CD4-positive, alpha-beta T cell treated with Interleukin-10 for 1 hour (primary cell): Measurements from ENCODE around the gene ITGA6.

Source experiments
- DNase-seq: peaks from one replicate; pipeline ENCODE4 v3.0.0-alpha.2; 2020

Gene ITGA6

DNA sequence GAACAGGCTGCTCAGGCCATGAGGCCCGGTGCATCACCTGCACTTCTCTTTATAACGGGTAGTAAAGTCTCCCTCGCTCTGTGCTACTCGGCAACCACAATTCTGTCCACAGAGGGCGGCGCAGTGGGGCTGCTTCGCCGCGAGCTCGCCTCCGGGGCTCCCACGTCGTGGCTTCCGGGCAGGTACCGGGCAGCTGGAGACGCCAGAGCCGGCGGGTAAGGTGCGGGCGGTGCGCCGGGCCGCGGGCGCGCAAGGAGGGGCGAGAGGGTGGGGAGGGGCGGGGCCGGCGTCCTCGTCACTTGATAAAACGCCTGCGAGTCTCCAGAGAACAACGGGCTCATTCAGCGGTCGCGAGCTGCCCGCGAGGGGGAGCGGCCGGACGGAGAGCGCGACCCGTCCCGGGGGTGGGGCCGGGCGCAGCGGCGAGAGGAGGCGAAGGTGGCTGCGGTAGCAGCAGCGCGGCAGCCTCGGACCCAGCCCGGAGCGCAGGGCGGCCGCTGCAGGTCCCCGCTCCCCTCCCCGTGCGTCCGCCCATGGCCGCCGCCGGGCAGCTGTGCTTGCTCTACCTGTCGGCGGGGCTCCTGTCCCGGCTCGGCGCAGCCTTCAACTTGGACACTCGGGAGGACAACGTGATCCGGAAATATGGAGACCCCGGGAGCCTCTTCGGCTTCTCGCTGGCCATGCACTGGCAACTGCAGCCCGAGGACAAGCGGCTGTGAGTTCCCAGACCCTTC is at the start of gene ITGA6:
Gene ITGA6, plus strand, starts transcription at position 331 of the 734 bp plus-strand sequence.
- peak; percentile 84 for DNase-seq

DNA sequence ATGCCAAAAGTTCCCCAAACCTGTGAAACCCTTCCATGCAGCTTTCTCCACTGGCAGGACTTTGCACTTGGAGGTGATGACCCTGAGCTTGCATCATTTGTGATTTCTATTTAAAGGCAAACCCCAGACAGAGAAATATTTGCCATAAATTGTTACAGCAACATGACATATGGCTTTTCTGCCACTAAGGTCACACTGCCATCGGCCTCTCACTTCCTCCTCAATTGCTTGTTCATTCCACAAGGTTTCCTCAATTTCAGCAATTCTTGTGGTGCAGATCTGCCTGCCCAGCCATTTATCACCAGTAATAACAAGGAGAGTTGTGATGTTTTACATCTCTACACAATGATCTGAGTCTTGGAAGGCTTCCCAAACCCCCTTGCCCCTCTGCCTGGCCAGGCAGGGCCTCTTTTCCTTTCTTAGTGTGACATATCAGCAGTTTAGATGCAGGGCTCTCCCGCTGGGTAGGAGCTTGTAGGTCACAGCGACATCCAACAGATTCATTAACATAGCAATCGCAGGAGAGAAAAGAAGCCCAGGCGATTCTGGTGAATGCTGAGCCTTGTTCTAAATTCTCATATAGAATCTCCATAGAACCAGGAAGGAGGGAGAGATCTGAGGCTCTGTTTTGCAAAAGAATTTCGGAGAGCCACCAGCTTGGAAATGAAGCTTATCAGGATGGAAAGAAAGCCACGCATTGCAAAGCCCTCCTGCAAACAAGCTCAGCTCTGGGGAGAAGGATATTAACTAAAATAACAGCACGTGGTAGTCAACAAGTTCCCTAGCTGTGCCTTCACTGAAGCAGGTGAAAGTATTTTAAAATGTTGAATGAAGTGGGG is 46.7 kb upstream of the ITGA6 start:
- DNase-seq, result peak; percentile 3

DNA sequence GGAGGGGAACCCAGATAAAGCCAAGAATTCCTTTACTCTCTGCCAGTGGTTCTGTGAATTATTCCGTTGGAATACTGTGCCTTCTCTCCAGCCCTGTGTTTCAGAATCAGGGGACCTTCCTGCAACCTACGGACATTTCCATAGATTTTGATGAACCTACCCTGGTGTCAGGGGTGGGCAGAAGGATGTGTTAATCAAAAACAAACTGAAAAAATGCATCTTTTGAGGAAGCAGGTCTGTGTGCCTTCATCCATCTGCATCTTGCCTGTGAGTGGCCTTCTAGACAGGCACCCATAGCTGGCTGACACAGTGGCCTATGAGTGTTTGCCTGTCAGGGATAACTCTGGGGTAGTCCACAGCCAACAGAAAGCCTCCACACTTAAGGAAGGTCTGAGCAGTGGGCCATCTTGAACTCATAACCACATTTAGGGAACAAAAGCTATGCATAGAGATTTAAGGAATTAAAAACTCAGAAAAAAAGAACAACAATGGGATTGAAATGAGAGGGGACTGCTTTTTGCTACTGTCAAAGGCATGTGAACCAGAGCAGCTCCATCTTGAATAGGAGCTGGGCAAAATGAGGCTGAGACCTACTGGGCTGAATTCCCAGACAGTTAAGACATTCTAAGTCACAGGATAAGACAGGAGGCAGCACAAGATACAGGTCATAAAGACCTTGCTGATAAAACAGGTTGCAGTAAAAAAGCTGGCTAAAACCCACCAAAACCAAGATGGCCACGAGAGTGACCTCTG is 45.9 kb upstream of the ITGA6 start:
- DNase-seq, result no peak

DNA sequence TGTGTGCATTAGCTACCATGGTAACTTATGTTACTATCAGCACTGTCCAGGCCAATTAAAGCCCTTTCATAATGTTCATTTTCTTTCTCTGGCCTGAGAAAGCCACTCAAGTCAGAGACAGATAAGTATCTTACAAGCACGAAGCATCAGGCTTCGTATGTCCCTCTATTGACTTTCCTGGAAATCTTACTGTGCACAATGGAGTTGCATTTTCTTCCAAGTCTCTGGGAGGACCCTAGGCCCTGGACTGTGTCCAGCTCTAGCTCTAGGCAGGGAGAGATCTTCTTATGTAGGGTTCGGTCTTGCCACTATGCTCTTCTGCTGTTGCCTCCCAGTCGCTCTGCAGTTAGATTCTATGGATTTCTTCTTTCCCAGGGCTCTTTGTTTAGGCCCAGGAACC is 40.0 kb upstream of the ITGA6 start:
- DNase-seq, result no peak

DNA sequence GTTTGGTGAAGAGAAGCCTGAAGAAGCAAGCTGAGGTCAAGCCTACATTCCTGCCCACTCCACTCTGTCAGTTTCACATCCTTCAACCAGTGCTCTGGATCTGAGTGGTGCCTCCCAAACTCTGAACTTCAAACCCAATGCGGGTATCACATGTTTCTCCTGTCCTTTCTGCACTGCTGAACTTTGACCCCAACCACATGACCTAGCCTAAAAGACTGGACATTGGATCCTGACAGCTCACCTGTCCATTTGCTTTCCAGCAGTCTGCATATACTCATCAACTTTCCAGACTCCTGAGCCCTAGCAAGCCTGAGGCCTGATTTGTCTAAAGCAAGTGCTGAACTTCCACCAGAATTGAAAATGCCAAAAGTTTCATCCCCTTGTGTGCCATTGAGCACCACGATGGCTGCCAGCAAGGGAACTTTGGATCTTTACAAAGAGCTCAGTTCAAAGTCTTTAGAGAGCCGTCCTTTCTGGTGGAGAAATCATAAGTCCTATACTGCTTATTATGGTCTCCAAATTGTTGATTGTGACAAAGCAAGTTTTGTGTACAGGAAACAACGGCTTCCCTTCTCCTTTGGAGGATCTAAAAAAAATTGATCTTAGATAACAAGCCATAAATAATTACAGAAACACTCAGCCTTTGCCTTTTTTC is 37.6 kb upstream of the ITGA6 start:
- DNase-seq, result no peak

DNA sequence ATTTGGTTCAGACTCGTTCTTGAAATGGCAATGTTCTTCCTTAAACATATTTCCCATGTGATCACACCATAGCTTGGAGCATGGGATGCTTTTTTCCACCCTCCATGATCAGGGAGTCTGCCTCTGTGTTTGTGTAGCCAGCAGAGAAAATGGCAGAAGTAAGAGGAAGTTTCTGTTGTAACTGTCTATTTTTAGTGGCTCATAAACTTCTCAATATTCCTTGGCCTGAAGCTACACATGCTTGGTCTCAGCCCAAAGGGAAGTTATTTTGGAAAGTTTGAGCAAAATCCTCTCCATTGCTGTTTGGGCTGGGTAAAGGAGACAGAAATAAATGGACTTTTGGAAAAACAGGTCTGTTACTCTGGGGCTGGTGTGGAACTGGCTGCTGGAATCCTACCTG is 33.4 kb upstream of the ITGA6 start:
- DNase-seq, result no peak

DNA sequence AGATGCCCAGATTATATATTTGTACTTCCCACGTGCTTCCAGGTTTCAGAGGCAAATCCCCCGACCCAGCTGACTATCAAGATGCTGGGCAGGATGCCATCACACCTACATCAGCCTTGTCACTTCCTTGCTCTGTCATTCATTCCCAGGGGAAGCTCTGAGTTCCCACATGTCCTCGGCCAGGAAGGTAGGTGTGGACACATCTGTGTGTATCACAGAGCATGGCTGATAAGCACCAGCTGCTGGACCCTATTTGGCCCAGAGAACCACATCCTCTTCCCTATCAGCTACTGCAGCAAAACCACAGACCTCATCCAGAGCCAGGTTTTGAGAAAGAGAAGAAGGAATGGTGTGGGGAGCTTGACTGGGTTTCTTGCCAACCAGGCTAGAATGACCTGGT is 31.9 kb upstream of the ITGA6 start:
- no peak for DNase-seq

DNA sequence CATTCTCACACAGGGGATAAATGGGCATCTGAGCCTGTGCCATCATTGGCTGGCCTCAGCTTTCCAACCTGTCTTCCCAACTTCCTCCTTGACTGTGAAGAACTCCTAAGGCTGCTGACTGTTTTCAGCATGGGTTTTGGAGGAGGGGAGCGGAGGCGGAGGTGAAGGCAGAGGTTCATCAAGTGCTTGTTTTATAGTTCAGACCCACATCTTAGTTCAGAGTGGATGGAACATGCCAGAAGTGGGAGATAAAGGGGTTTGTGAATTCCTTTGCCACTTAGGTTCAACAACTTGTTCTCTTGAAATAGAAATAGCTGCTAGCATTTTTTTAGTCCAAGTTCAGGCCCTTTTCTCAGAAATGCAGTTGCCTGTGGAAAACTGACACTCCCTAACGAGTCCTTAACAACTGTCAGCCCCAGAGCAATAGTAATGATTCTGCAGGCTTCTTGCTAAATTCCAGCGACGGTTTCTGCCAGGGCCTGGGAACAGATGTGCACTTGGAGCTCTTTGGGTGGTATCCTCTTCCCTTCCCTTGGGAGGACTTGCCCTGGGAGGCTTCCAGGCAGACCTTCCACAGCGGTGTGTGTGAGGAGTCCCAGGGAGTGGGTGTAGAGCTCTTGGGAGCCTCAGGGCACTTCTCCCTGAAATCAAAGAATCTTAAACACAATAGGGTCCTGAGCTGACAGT is 30.1 kb upstream of the ITGA6 start:
- DNase-seq, result no peak

DNA sequence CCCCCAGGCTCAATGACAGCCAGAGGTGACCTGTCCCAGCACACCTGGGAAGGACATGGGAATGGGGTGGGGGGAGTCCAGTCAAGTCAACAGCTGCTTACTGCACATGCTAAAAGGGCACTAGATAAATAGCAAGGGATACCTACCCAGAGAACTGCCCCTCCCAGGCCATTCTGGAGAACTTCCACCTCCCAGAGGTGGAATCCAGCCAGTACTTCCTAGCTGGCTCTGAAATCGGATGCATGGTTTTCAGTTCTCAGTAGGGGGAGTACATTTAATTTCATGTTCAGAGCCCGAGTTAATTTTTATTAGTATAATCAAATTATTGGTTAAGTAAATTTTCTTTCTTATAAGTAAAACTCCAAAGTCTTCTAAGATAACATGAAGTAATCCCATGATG is 28.9 kb upstream of the ITGA6 start:
- DNase-seq, result no peak

DNA sequence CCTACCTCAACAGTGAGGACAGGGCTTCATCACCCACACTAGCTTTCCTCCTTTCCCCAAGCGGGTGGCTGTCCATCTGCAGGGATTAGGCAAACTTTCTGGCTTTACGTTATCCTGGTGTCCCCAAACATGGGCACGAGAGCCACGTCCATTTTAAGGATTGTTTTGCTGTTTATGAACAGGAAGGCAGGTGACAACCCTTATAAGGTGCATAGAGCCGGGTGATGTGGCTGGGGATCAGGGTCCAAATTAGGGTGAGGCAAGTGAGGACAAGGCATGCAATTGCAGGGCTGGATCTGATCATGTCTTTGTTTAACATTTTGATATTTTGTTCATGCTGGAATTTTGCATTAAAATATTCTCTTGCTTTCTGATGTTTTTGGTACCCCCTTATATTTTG is 27.6 kb upstream of the ITGA6 start:
- DNase-seq, result no peak

DNA sequence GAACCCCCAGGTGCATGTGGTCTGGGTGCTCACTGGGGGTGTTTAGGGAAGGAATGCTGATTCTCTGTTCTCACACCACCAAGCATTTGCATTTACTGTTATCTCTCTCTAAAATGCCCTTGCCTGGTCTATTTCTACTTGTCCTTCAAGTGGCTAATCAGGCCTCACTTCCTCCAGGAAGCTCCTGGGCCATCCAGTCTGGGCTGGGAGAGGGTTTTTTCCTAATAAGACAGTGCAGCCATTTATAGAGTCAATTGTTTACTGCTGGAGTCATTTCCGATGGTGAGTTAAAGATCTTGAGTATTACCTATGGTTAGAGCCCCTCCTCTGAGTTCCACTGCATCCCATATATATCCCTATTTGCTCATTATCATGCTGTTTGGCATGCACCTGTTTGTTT is 25.2 kb upstream of the ITGA6 start:
- no peak for DNase-seq

DNA sequence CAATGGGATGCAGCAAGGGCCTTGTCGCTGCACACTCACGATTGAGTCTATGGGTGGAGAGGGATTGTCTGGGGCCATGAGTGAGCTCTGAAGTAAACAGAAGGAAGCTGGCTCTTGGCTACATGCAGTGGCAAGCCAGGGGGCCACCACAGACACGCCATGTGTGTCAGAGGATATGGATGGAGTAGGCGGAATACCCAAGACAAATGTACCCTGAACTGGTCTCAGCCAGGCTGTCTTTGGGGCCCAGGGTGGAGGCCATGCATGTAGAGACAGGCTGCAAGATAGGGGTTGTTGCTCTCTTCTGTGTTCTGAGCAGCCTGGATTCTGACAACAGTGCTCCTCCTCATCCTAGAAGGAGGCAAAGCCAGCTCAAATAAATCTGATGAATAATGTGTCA is 24.0 kb upstream of the ITGA6 start:
- no peak for DNase-seq

DNA sequence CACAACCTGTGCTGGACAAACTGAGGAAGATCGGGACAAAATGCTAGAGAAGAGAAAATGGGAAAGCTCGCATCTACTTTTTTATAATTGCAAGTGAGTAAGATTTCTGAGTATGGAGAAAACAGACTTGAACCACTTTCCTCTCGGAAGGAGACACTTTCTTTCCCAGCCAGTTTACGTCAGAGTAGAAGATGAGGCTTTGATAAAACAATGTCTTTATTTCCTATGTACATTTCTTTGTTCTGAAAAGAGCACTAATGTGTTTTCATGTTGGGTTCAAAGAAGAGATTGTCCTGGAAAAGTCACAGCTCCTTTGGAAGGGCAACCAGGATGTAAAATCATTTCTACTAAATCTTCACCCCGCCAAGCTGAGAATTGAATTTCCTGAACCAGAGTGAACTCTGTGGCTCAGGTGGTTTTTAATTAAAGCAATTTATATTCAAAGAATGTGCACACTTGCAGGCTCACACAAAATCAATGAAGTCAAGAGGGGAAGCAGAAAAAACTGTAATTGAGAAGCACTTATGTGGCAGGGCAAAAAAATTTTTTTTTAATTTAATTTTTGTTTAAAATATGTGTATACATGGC is 23.4 kb upstream of the ITGA6 start:
- DNase-seq, result no peak

DNA sequence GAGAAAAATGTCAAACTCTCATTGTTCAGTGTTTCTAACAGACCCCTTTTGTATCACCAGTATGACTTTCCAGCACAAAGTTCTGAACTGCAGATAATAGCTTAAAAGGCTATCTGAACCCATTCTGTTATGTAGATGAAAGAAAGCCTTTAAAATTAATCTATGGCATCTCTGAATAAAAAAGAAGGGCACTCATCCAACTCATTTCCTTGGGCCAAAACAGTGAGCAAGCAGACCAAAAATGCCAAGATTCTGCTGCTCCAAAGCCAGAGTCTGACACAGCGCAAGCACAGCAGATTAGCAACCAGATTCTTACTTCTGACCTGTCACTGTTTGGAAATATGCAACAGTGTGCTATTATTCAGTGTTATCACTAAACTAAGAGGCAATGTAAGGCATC is 22.6 kb upstream of the ITGA6 start:
- no peak for DNase-seq

DNA sequence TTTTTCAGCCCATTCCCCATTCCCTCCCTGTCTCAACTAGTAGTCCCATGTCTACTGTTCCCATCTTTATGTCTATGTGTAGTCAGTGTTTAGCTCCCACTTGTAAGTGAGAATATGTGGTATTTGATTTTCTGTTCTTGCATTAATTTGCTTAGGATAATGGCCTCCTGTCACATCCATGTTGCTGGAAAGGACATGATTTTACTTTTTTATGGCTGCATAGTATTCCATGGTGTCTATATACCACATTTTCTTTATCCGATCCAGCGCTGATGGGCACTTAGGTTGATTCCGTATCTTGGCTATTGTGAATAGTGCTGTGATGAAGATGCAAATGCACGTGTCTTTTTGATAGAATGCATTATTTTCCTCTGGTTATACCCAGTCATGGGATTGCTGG is 21.7 kb upstream of the ITGA6 start:
- DNase-seq, result no peak

DNA sequence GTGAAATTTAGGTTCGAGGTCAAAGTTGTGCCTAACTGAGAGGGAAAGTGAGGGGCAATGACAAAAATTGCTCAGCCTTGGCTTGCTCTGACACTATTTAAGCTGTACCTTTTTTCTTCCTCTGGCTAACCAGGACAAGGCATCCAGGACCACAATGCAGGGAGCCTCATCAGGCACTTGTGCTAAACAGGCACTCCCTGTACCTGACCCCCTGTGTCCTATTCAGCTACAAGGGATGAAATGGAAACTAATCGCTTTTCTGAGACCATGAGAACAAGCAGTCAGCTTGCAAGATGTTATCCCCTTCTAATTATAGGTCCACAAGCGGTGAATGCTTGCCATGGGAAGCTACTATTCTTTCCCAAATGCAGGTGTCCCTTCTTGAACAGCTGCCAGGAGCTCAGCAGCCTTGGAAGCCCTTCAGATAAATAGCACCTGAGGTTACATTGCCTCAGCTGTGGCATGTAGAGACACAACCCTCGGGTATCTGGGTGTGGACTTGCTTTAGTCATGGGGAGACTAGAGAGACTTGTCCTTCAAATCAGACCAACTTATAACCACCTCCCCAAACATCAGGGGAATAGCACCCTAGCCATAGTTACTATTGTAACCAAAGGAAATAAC is 19.1 kb upstream of the ITGA6 start:
- no peak for DNase-seq

DNA sequence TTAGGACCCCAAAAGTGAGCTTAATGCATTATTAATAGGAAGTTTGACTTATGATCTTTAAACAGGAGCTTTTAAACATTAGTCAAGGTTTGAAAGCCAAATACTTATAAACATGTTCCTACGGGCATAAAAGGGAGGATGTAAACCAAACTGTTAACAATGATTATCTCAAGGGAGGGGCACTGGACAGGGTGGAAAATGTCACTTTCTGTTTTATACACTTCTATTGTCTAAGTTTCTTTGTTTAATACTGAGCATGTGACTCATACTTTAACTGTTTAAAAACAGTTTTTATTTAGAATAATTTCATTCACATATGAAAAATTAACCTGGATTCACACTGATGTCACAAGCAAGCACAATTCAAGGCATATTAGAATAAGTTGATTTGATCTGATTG is 18.3 kb upstream of the ITGA6 start:
- DNase-seq, result no peak

DNA sequence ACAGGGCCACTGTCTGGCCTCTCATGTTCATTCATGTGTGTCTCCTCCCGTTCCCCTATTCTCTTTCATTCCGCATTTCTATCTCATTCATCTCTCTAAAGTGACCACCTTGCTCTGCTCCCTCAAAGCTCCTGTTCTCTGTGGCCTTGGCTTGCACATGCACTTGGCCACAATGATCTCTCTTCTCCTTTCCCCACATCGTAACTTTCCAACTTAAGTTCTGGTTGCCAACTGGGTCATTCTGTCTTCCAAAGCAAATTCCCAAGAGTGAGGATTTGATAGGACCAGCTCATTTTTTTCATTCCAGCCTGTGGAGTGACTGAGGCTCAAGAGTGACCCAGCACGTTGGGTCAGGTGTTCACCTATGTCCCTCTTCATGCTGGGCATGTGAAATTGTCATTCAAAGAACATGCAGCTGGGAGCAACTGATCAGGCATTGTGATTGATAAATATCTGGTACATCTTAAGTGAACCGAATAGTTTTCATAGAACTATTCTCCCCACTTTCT is 14.3 kb upstream of the ITGA6 start:
- DNase-seq, result no peak

DNA sequence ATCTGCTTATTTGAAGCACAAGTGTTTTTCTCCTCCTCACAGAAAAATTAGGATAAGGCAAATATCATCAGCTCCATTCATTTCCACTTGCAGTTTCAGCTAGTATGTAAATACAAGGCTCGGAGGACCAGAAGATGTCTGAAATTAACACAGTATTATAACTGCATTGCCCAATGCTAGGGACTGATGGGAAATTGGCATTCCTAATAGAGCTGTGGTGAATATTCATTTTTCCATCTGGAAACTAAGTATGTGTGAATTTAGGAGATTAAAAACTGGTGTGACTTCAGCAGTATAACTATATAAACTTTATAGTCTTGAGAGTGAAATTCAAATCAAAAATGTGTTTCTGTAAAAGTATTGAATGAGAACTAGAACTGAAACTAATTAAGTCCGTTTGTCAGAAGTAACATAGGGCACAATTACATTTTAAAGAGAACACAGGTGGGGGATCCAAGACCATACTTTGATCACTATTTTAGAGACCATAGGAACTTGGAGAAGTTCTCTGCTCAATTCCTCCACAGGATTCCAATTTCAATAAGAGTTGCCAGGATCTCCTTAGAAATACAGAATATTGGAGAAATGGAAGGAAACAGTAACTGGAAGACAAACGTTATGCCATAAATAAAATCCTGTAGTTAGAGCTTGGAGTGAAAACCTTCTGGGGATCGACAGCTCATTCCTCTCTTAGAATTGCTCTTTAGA is 12.1 kb upstream of the ITGA6 start:
- no peak for DNase-seq

DNA sequence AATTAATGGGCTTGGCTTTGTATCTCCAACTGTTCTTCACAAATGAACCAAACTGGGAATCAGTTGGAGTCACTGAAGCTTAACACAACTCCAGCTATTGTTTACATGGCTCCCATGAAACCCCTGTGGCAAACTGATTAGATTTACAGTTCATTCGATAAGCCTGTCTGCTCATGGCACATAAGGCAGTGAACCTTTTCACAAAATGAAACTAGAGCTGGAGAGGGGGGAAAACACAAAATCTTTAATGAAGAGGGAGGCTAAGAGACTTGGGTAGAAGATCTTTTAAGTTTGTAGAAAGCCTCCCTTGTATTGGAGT is 11.6 kb upstream of the ITGA6 start:
- DNase-seq, result no peak

DNA sequence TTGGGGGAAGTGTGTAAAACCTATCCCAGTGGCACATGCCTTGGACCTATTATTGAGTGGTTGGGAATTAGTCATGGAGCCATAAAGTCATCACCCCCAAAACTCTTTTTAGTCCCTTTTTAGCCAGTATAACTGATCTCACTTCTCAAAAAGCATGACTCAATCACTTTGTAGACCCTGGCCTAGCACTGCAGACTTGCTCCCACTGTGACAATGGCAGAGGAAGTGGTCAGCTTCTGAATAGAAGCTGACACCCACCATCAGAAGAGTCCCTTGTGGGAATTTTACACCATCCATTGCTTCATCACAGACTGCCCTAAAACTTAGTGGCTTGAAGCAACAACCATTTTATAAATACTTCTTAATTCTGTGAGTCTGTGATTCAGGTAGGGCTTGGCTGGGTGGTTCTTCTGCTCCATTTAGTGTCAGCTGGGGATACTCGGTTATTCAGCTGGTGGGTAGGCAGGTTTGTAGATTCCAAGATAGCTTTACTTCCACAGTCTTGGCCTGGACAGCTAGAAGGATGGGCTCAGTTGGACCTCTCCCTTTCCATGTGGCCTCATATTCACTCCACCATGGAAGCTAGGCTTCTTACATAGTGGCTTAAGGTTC is 10.8 kb upstream of the ITGA6 start:
- no peak for DNase-seq
